SK-N-SH (cell line): Measurements from ENCODE around the gene GRIP1.

Experiments used
- ELF1 ChIP-seq: IDR thresholded peaks from 2 replicates; pipeline ENCODE4 v1.4.0; 2012
- EP300 ChIP-seq, 2 experiments: IDR thresholded peaks; 2 replicates each; pipeline versions ENCODE4 v1.4.0 to v1.6.1; 2012; ENCODE audit warnings: borderline replicate concordance in 1 of 2, low read depth in 1 of 2, low read length in 1 of 2
- FOSL2 ChIP-seq: IDR thresholded peaks from 2 replicates; pipeline ENCODE4 v1.4.0; 2012; ENCODE audit warnings: low read depth, mild to moderate bottlenecking, moderate library complexity, borderline replicate concordance
- FOXM1 ChIP-seq: IDR thresholded peaks from 2 replicates; pipeline ENCODE4 v1.4.0; 2012; ENCODE audit warnings: low read depth, mild to moderate bottlenecking
- NFIC ChIP-seq: IDR thresholded peaks from 2 replicates; pipeline ENCODE4 v1.4.0; 2012; ENCODE audit warnings: borderline replicate concordance
- PBX3 ChIP-seq: IDR thresholded peaks from 2 replicates; pipeline ENCODE4; 2012
- TF ChIP-seq, protein P1 (sequence below): fragments of 200-600 bp; sonication (generic); IDR thresholded peaks from 2 replicates; pipeline ENCODE4 v1.6.1; 2017; ENCODE audit warnings: antibody characterized with exemption, mild to moderate bottlenecking, moderate library complexity

DNA sequence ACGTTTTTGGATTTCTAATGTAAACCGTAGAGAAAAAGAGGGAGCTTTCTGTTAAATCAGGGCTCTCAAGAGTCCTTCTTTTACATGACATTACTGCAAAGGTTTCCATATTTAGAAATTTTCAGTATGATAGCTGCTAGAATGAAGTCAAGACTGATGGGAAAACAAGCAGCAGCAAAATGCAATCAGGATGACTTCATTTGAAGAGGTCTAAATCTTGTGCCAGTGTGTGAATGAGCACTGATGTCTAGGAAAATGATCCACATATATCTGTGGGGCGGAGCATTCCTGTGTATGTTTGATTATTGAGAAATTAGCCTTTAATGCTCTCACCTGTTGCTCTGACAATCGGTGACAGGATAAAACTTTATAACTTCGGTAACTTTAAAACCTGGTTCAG lies 73.6 kb downstream of the GRIP1 start:
- TF ChIP-seq, protein P1, sequence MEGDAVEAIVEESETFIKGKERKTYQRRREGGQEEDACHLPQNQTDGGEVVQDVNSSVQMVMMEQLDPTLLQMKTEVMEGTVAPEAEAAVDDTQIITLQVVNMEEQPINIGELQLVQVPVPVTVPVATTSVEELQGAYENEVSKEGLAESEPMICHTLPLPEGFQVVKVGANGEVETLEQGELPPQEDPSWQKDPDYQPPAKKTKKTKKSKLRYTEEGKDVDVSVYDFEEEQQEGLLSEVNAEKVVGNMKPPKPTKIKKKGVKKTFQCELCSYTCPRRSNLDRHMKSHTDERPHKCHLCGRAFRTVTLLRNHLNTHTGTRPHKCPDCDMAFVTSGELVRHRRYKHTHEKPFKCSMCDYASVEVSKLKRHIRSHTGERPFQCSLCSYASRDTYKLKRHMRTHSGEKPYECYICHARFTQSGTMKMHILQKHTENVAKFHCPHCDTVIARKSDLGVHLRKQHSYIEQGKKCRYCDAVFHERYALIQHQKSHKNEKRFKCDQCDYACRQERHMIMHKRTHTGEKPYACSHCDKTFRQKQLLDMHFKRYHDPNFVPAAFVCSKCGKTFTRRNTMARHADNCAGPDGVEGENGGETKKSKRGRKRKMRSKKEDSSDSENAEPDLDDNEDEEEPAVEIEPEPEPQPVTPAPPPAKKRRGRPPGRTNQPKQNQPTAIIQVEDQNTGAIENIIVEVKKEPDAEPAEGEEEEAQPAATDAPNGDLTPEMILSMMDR: no peak
- no peak for TF ChIP-seq ELF1
- TF ChIP-seq PBX3: no peak
- TF ChIP-seq FOXM1: no peak
- no peak for TF ChIP-seq EP300 (IDR thresholded peaks at IDR 0.05; ENCODE audit: borderline replicate concordance in 1 of 2, low read depth in 1 of 2, low read length in 1 of 2)
- TF ChIP-seq NFIC: no peak
- no peak for TF ChIP-seq FOSL2
